ENCODE measurements around the gene LRP1B. TPM values are rescaled to one million over a fixed set of nuclear protein-coding genes. Genes with fewer than 3 reads are reported as not detected.

The LRP1B gene
- total RNA-seq, 4 donors from 2014 or later: 0.85 to 3.3 (median 1.1) TPM; not detected in 1

GRCh38 chr2:141869572-141869971 is 261.2 kb downstream of the LRP1B start:
- Histone ChIP-seq H3K27me3 (no peaks in the 10 kb centered on the region), H3K9me3 (no peaks in the 10 kb centered on the region), H3K4me1 (no peaks in the 10 kb centered on the region), H3K27ac (no peak overlapping the region), H3K4me3 (no peak overlapping the region), H3K36me3 (no peaks in the 10 kb centered on the region)
- no peak for DNase-seq
- no peak for TF ChIP-seq POLR2A (IDR thresholded peaks at IDR 0.05)
- TF ChIP-seq CTCF (IDR thresholded peaks at IDR 0.05): no peak

- TF ChIP-seq POLR2A (IDR thresholded peaks at IDR 0.05) (no peak), CTCF (IDR thresholded peaks at IDR 0.05) (no peak)
These were observed 266.9 kb downstream of the LRP1B start for GRCh38 chr2:141863964-141864363.

GRCh38 chr2:141856215-141856919 is 274.4 kb downstream of the LRP1B start:
- TF ChIP-seq POLR2A (IDR thresholded peaks at IDR 0.05) (no peak), CTCF (IDR thresholded peaks at IDR 0.05) (no peak)
- no peaks in the 10 kb centered on the region for H3K9me3 ChIP-seq
- H3K27ac ChIP-seq: no peak overlapping the region
- no peak overlapping the region for H3K4me3 ChIP-seq
- H3K36me3 ChIP-seq: no peaks in the 10 kb centered on the region
- H3K4me1 ChIP-seq: no peaks in the 10 kb centered on the region
- no peaks in the 10 kb centered on the region for H3K27me3 ChIP-seq
- no peak for DNase-seq

More at GRCh38 chr2:141863964-141864363, 266.9 kb downstream of the LRP1B start:
- H3K36me3 ChIP-seq: no peaks in the 10 kb centered on the region
- no peaks in the 10 kb centered on the region for H3K4me1 ChIP-seq
- DNase-seq: no peak
- no peaks in the 10 kb centered on the region for H3K27me3 ChIP-seq
- H3K27ac ChIP-seq: no peak overlapping the region
- no peak overlapping the region for H3K4me3 ChIP-seq
- H3K9me3 ChIP-seq: no peaks in the 10 kb centered on the region

- TF ChIP-seq CTCF (IDR thresholded peaks at IDR 0.05) (no peak), POLR2A (IDR thresholded peaks at IDR 0.05) (no peak)
- Histone ChIP-seq H3K36me3 (no peaks in the 10 kb centered on the region), H3K4me1 (no peaks in the 10 kb centered on the region), H3K27ac (no peak overlapping the region), H3K9me3 (no peaks in the 10 kb centered on the region), H3K27me3 (no peaks in the 10 kb centered on the region), H3K4me3 (no peak overlapping the region)
- DNase-seq: no peak
These were observed 282.6 kb downstream of the LRP1B start for GRCh38 chr2:141848191-141848590.

- Histone ChIP-seq H3K9me3 (no peaks in the 10 kb centered on the region), H3K27ac (no peak overlapping the region), H3K27me3 (no peaks in the 10 kb centered on the region), H3K36me3 (no peaks in the 10 kb centered on the region), H3K4me1 (no peaks in the 10 kb centered on the region), H3K4me3 (no peak overlapping the region)
- DNase-seq: no peak
- no peak for TF ChIP-seq CTCF (IDR thresholded peaks at IDR 0.05)
These were observed 286.6 kb downstream of the LRP1B start for GRCh38 chr2:141844231-141844630.

All from Peyer's patch (tissue), 4 donors.